Dendritic cell treated with granulocyte-macrophage colony-stimulating factor and Interleukin-4, amounts not matched to agents 40 ng/mL and 50 ng/mL, for 4 days (primary cell): ENCODE measurements around the gene TCTN2.

Experiments
- H3K27ac Mint-ChIP-seq: one replicate; pipeline ENCODE4 v1.8.0; 2022; ENCODE audit warnings: mild to moderate bottlenecking, mixed read lengths
- H3K27me3 Mint-ChIP-seq: one replicate; pipeline ENCODE4 v1.8.0; 2022; ENCODE audit warnings: mild to moderate bottlenecking, mixed read lengths
- H3K36me3 Mint-ChIP-seq: one replicate; pipeline ENCODE4 v1.8.0; 2022; ENCODE audit warnings: low read depth, mixed read lengths
- H3K4me1 Mint-ChIP-seq: one replicate; pipeline ENCODE4 v1.8.0; 2022; ENCODE audit warnings: low read depth, mixed read lengths
- H3K4me3 Mint-ChIP-seq: one replicate; pipeline ENCODE4 v1.8.0; 2022; ENCODE audit warnings: mild to moderate bottlenecking, moderate library complexity, mixed read lengths
- H3K9me3 Mint-ChIP-seq: one replicate; pipeline ENCODE4 v1.8.0; 2022; ENCODE audit warnings: mixed read lengths
- intact Hi-C: fragments of 100-400 bp; cut with micrococcal nuclease; formaldehyde crosslinking; loops from one replicate; pipeline ENCODE4 v1.15.0; 2022

The TCTN2 gene

DNA sequence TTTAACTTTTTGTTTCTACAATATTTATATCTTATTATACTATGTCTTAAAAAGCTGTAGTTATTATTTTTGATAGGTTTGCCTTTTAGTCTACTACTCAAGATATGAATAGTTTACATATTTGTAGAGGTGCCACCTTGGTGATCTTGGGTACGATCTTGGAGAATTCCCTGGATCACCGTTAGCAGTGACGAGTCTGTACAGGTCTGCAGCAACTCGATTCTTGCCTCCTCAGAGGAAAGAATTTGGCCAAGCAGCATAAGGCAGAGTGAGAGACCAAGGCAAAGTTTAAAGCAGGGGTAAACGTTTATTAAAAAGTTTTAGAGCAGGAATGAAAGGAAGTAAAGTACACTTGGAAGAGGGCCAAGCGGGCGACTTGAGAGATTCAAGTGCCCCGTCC, 3.1 kb upstream of the TCTN2 start:
- H3K27ac Mint-ChIP-seq = no peak overlapping the region
- H3K4me1 Mint-ChIP-seq = no peaks in the 10 kb centered on the region
- no peaks in the 10 kb centered on the region for H3K27me3 Mint-ChIP-seq
- no peaks in the 10 kb centered on the region for H3K9me3 Mint-ChIP-seq
- peaks cover 15% of the 10 kb centered on the region for H3K36me3 Mint-ChIP-seq
- H3K4me3 Mint-ChIP-seq = no peak overlapping the region
- intact Hi-C loops = no loop called here

DNA sequence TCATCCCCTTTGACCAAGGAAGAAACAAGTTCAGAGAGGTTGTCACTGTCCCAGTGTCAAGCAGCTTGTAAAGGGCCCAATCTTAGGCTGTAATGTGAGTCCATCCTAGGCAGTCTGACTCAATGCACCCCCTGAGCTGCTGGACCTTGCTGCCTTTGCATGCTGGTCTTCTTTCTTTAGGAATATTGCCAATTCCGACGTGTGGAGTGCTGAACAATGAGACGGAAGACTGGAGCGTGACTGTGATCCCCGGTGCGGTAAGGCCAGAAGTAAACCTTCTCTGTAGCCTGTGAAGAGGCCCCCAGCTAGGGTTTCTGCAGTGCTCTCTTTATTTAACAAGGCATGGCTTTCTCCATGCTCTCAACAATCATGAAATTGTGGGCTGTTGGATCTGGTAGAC, 963 bp downstream of the TCTN2 start:
- Mint-ChIP-seq H3K4me1 (no peaks in the 10 kb centered on the region), H3K27me3 (no peaks in the 10 kb centered on the region), H3K36me3 (peaks cover 4% of the 10 kb centered on the region), H3K27ac (peak overlapping the region; percentile 63), H3K9me3 (no peaks in the 10 kb centered on the region), H3K4me3 (peak overlapping the region; percentile 89)
- intact Hi-C loops = no loop called here

DNA sequence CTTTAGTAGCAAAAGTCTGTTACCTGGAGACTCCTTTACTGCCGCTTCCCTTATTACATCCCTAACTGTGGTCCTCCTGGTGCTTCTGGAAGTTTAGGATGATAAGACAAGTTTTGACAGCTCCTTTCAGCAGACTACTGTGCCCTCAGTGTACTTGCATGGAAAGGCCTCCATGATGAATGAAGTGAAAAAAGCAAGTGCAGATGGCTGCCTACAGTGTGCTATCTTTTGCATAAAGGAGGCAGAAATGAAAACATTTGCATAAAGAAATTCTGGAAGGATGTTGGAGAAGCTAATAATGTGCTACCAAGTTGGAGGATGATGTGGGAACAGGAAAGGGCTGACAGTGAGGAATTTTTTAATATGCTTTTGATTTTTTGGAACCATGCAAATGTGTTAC, 4.5 kb downstream of the TCTN2 start:
- Mint-ChIP-seq H3K27me3 (no peaks in the 10 kb centered on the region), H3K27ac (no peak overlapping the region), H3K9me3 (no peaks in the 10 kb centered on the region), H3K4me3 (no peak overlapping the region), H3K4me1 (no peaks in the 10 kb centered on the region), H3K36me3 (peaks cover 4% of the 10 kb centered on the region)
- intact Hi-C loops = no loop called here

- Mint-ChIP-seq H3K27me3 (no peaks in the 10 kb centered on the region), H3K4me3 (no peak overlapping the region), H3K9me3 (no peaks in the 10 kb centered on the region), H3K27ac (no peak overlapping the region), H3K36me3 (no peaks in the 10 kb centered on the region), H3K4me1 (peaks cover 8% of the 10 kb centered on the region)
- intact Hi-C loops = no loop called here
Measured at GRCh38 chr12:123676616-123677320, 5.9 kb downstream of the TCTN2 start.

DNA sequence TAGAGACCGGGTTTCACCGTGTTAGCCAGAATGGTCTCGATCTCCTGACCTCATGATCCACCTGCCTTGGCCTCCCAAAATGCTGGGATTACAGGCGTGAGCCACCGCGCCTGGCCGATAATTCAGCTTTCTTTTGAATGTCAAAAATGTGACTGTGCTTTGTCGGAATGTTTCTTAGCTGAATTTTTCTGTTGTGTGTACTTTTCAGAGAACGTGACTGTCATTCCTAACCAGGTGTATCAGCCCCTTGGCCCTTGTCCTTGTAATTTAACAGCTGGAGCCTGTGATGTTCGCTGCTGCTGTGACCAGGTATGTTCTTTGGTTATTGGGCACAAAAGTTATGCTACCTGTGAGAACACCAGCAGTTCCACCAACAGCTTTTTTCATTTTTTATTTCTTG, 8.1 kb downstream of the TCTN2 start:
- Mint-ChIP-seq H3K4me1 (peaks cover 11% of the 10 kb centered on the region), H3K27ac (no peak overlapping the region), H3K4me3 (no peak overlapping the region), H3K9me3 (no peaks in the 10 kb centered on the region), H3K36me3 (no peaks in the 10 kb centered on the region), H3K27me3 (no peaks in the 10 kb centered on the region)
- intact Hi-C loops = no loop called here

- Mint-ChIP-seq H3K27me3 (no peaks in the 10 kb centered on the region), H3K36me3 (no peaks in the 10 kb centered on the region), H3K9me3 (no peaks in the 10 kb centered on the region), H3K4me1 (peaks cover 11% of the 10 kb centered on the region), H3K27ac (no peak overlapping the region), H3K4me3 (no peak overlapping the region)
- intact Hi-C loops = no loop called here
Measured at GRCh38 chr12:123681605-123682004, 10.7 kb downstream of the TCTN2 start.

GRCh38 chr12:123683964-123684363, 13.1 kb downstream of the TCTN2 start:
- intact Hi-C loops = no loop called here
- no peak overlapping the region for H3K4me3 Mint-ChIP-seq
- H3K36me3 Mint-ChIP-seq = no peaks in the 10 kb centered on the region
- no peak overlapping the region for H3K27ac Mint-ChIP-seq
- peaks cover 11% of the 10 kb centered on the region for H3K4me1 Mint-ChIP-seq
- no peaks in the 10 kb centered on the region for H3K27me3 Mint-ChIP-seq
- H3K9me3 Mint-ChIP-seq = no peaks in the 10 kb centered on the region

GRCh38 chr12:123686636-123687190, 15.8 kb downstream of the TCTN2 start:
- Mint-ChIP-seq H3K36me3 (no peaks in the 10 kb centered on the region), H3K27ac (no peak overlapping the region), H3K4me3 (no peak overlapping the region), H3K9me3 (no peaks in the 10 kb centered on the region), H3K4me1 (peaks cover 4% of the 10 kb centered on the region), H3K27me3 (no peaks in the 10 kb centered on the region)
- intact Hi-C loops = no loop called here

DNA sequence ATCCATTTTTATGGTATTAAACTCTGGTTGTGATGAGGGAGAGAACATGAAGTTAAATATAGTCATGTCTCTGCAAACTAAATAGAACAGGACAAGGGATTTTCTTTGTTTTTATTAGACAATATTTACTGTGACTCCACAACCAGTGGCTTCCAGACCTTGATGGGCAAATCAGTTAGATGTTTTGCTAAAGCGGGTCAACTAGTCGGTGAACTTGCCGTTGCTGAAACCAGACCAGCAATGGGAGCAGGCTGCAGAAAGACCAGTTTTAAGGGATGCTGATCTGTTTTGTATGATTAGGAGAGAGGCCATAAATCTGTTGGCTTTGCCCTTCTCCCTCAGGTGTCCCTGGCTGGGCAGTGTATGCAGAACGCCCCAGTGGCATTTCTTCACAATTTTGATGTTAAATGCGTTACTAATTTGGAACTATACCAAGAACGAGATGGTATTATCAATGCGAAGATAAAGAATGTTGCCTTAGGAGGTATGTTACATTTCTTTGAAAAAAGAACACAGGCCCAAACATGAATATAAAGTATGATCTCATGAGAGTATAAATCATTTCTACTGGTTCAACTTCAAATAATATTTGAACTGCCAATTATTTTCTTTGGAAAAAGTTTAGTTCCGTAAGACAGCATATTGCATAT, 19.4 kb downstream of the TCTN2 start:
- Mint-ChIP-seq H3K4me1 (no peaks in the 10 kb centered on the region), H3K27ac (no peak overlapping the region), H3K4me3 (no peak overlapping the region), H3K9me3 (no peaks in the 10 kb centered on the region), H3K36me3 (no peaks in the 10 kb centered on the region), H3K27me3 (no peaks in the 10 kb centered on the region)
- intact Hi-C loops = no loop called here

DNA sequence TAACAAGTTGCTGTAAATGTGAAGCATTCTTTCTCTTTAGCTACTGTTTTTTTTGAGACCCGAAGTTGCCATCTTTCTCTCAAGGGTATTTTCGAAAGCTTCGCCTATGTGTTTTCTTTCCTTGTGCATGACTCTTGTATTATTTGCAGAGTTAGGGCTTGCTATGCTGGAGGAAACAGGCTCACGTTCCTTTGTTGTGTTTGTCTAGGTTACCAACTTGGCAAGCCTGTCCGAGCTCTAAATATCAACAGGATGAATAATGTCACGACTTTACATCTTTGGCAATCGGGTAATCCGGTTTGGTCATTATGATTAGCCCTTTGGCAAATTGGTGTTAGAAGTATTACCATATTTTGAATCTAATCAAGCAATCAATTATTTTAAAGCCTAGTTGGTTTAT, 25.3 kb downstream of the TCTN2 start:
- intact Hi-C loops = no loop called here
- H3K27me3 Mint-ChIP-seq = no peaks in the 10 kb centered on the region
- no peak overlapping the region for H3K27ac Mint-ChIP-seq
- no peaks in the 10 kb centered on the region for H3K9me3 Mint-ChIP-seq
- H3K4me1 Mint-ChIP-seq = no peaks in the 10 kb centered on the region
- no peak overlapping the region for H3K4me3 Mint-ChIP-seq
- no peaks in the 10 kb centered on the region for H3K36me3 Mint-ChIP-seq

- H3K27ac Mint-ChIP-seq = no peak overlapping the region
- intact Hi-C loops = no loop called here
- H3K36me3 Mint-ChIP-seq = no peaks in the 10 kb centered on the region
Measured at GRCh38 chr12:123696646-123697045, 25.7 kb downstream of the TCTN2 start.

GRCh38 chr12:123705935-123706334, 35.0 kb downstream of the TCTN2 start:
- Mint-ChIP-seq H3K9me3 (no peaks in the 10 kb centered on the region), H3K36me3 (no peaks in the 10 kb centered on the region), H3K27me3 (peaks cover 2% of the 10 kb centered on the region), H3K4me1 (peaks cover 2% of the 10 kb centered on the region), H3K27ac (no peak overlapping the region), H3K4me3 (no peak overlapping the region)
- intact Hi-C loops = no loop called here

More at GRCh38 chr12:123696646-123697045, 25.7 kb downstream of the TCTN2 start:
- no peak overlapping the region for H3K4me3 Mint-ChIP-seq
- no peaks in the 10 kb centered on the region for H3K4me1 Mint-ChIP-seq
- H3K27me3 Mint-ChIP-seq = no peaks in the 10 kb centered on the region
- no peaks in the 10 kb centered on the region for H3K9me3 Mint-ChIP-seq

DNA sequence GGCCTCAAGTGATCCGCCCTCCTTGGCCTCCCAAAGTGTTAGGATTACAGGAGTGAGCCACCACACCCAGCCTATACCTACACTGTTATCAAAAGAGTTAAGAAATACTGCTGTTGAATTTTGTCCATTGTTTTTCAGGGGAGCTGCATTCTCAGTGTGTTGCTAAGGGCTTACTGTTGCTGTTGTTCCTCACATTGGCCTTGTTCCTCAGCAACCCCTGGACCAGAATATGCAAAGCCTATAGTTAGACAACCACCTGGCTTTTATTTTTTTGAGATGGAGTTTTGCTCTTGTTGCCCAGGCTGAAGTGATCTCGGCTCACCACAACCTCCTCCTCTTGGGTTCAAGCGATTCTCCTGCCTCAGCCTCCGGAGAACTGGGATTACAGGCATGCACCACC, 36.6 kb downstream of the TCTN2 start:
- Mint-ChIP-seq H3K27ac (no peak overlapping the region), H3K9me3 (no peaks in the 10 kb centered on the region), H3K4me3 (no peak overlapping the region), H3K36me3 (peaks cover 8% of the 10 kb centered on the region), H3K4me1 (peaks cover 8% of the 10 kb centered on the region), H3K27me3 (peaks cover 4% of the 10 kb centered on the region)
- intact Hi-C loops = no loop called here

GRCh38 chr12:123712780-123713319, 41.9 kb downstream of the TCTN2 start:
- H3K4me1 Mint-ChIP-seq = peaks cover 31% of the 10 kb centered on the region
- H3K27me3 Mint-ChIP-seq = peaks cover 8% of the 10 kb centered on the region
- peak overlapping the region; percentile 80 for H3K4me3 Mint-ChIP-seq
- peak overlapping the region; percentile 75 for H3K27ac Mint-ChIP-seq
- intact Hi-C loops = no loop called here
- no peaks in the 10 kb centered on the region for H3K9me3 Mint-ChIP-seq
- H3K36me3 Mint-ChIP-seq = peaks cover 21% of the 10 kb centered on the region
